PC-9 (cell line): Measurements from ENCODE around the gene CLIC6. TPM values are rescaled to one million over a fixed set of nuclear protein-coding genes. Genes with fewer than 3 reads are reported as not detected.
A peak's percentile ranks its signal among the peaks of the same experiment; 100 is the strongest.

Source experiments
- BruUV-seq: library from RNA; stranded (reverse); fragments of 400-500 nt; replicated peaks from 2 replicates; lab custom pipeline; 2021; lab: Mats Ljungman, UMichigan
- CTCF ChIA-PET: fragments of 300-600 bp; sonication (Branson Sonifier 250); formaldehyde crosslinking; loops from one replicate; lab custom pipeline; 2022; ENCODE audit warnings: antibody characterized with exemption; lab: Charles Lee
- POLR2A ChIA-PET: fragments of 300-600 bp; sonication (Branson Sonifier 250); formaldehyde crosslinking; loops from one replicate; lab custom pipeline; 2022; ENCODE audit warnings: antibody characterized with exemption; ENCODE audit not compliant: unreplicated experiment; lab: Charles Lee
- DNase-seq, 2 experiments: peaks; one replicate each; pipeline versions ENCODE4 v3.0.0 to v3.0.0-alpha.2; 2015 to 2022; ENCODE audit warnings: mixed read lengths in 1 of 2
- H2AFZ ChIP-seq: fragments of 200-600 bp; sonication (generic); 2 replicates; pipeline ENCODE4 v1.8.1; 2017; ENCODE audit warnings: antibody characterized with exemption
- H3F3A ChIP-seq: fragments of 200-600 bp; sonication (generic); 2 replicates; pipeline ENCODE4 v1.8.1; 2017; ENCODE audit warnings: antibody characterized with exemption, mild to moderate bottlenecking, low read depth; ENCODE audit not compliant: insufficient read depth
- H3K27ac ChIP-seq: fragments of 200-600 bp; sonication (generic); 2 replicates; pipeline ENCODE4 v1.6.1; 2016; ENCODE audit warnings: mixed run types
- H3K27me3 ChIP-seq: fragments of 200-600 bp; sonication (generic); 2 replicates; pipeline ENCODE4 v1.6.1; 2016; ENCODE audit warnings: low read depth, mixed run types; ENCODE audit not compliant: insufficient read depth
- H3K36me3 ChIP-seq: fragments of 200-600 bp; sonication (generic); 2 replicates; pipeline ENCODE4 v1.6.1; 2016; ENCODE audit warnings: low read depth, mixed run types
- H3K4me1 ChIP-seq: fragments of 200-600 bp; sonication (generic); replicated peaks from 2 replicates; pipeline ENCODE4 v1.6.1; 2016; ENCODE audit warnings: mixed run types; ENCODE audit not compliant: insufficient read depth
- H3K4me2 ChIP-seq: fragments of 200-600 bp; sonication (generic); 2 replicates; pipeline ENCODE4 v1.6.1; 2017; ENCODE audit warnings: mixed run types
- H3K4me3 ChIP-seq: fragments of 200-600 bp; sonication (generic); 2 replicates; pipeline ENCODE4 v1.6.1; 2016; ENCODE audit warnings: mixed run types
- H3K79me2 ChIP-seq: fragments of 200-600 bp; sonication (generic); 2 replicates; pipeline ENCODE4 v1.6.1; 2017; ENCODE audit warnings: low read depth, mixed run types
- H3K9me2 ChIP-seq: fragments of 200-600 bp; sonication (generic); 2 replicates; pipeline ENCODE4 v1.8.1; 2017; ENCODE audit warnings: mild to moderate bottlenecking; ENCODE audit not compliant: insufficient read depth
- H3K9me3 ChIP-seq: fragments of 200-600 bp; sonication (generic); 2 replicates; pipeline ENCODE4 v1.8.1; 2016; ENCODE audit warnings: low read depth; ENCODE audit not compliant: insufficient read depth
- H4K20me1 ChIP-seq: fragments of 200-600 bp; sonication (generic); 2 replicates; pipeline ENCODE4 v1.8.1; 2017; ENCODE audit not compliant: insufficient read depth
- CTCF ChIP-seq: fragments of 200-600 bp; sonication (generic); conservative IDR thresholded peaks from 2 replicates; pipeline ENCODE4 v1.6.1; 2017; ENCODE audit warnings: mixed run types, antibody characterized with exemption, mild to moderate bottlenecking, moderate library complexity
- EZH2 ChIP-seq: fragments of 200-600 bp; sonication (generic); IDR thresholded peaks from 2 replicates; pipeline ENCODE4 v1.8.0; 2017; ENCODE audit warnings: antibody characterized with exemption, low read depth
- intact Hi-C: fragments of 100-400 bp; cut with micrococcal nuclease; formaldehyde crosslinking; loops from one replicate; pipeline ENCODE4 v1.10.0; 2022; ENCODE audit not compliant: unreplicated experiment
- total RNA-seq: library from RNA; stranded (reverse); gene quantifications from 2 replicates; pipeline ENCODE4 v1.2.3, GENCODE V29; 2021

Gene CLIC6
- total RNA-seq, 1 experiment from 2014 or later: not detected

GRCh38 chr21:34636961-34637360 lies 31.8 kb upstream of the CLIC6 start:
- CTCF ChIA-PET: no interaction called here
- no peaks in the 10 kb centered on the region for H3K9me3 ChIP-seq
- DNase-seq: no peak
- H3K36me3 ChIP-seq: no peaks in the 10 kb centered on the region
- no peaks in the 10 kb centered on the region for H3K27me3 ChIP-seq
- H3K27ac ChIP-seq: no peak overlapping the region
- no peak overlapping the region for H3K4me2 ChIP-seq
- no peaks in the 10 kb centered on the region for H4K20me1 ChIP-seq
- H3K4me1 ChIP-seq: no peaks in the 10 kb centered on the region; the same call in 1 of the 2 replicates
- no TSS peak for BruUV-seq
- H2AFZ ChIP-seq: no peak overlapping the region
- POLR2A ChIA-PET: no interaction called here
- H3K79me2 ChIP-seq: no peaks in the 10 kb centered on the region
- no peaks in the 10 kb centered on the region for H3F3A ChIP-seq
- intact Hi-C loops: loop anchor here (10.0 kb wide), 1 partner anchor 712 kb away; no protein-coding TSS in a partner anchor
- TF ChIP-seq EZH2 (no peak), CTCF (no peak)
- H3K9me2 ChIP-seq: no peaks in the 10 kb centered on the region
- no peak overlapping the region for H3K4me3 ChIP-seq

DNA sequence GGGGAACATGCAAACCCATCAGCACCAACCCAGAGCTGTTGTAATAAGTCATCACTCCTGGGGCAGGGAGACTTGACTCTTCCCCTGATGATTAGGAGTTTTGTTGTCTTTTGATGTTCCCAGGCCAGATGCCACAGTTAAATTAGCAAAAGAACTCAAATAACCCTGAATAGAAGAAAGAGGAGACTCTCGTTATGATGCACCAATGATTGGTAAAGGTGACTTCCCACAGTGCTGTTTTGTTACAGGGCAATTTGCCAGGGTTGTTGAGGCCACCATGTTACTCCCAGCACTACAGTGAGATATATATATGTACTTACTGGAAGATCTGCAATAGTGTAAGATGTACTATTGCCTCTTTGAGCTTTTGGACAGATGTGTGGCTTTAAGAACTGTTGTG lies 29.5 kb upstream of the CLIC6 start:
- Histone ChIP-seq H3K36me3 (no peaks in the 10 kb centered on the region), H3K9me3 (no peaks in the 10 kb centered on the region), H3K27ac (no peak overlapping the region), H3K79me2 (no peaks in the 10 kb centered on the region), H4K20me1 (no peaks in the 10 kb centered on the region), H3K4me1 (no peaks in the 10 kb centered on the region; the same call in 1 of the 2 replicates), H3K27me3 (no peaks in the 10 kb centered on the region), H3F3A (no peaks in the 10 kb centered on the region), H2AFZ (no peak overlapping the region), H3K9me2 (no peaks in the 10 kb centered on the region), H3K4me3 (no peak overlapping the region), H3K4me2 (no peak overlapping the region)
- no TSS peak for BruUV-seq
- POLR2A ChIA-PET: no interaction called here
- CTCF ChIA-PET: no interaction called here
- TF ChIP-seq CTCF (no peak), EZH2 (no peak)
- no peak for DNase-seq
- intact Hi-C loops: loop anchor here (10.0 kb wide), 1 partner anchor 714 kb away; no protein-coding TSS in a partner anchor

DNA sequence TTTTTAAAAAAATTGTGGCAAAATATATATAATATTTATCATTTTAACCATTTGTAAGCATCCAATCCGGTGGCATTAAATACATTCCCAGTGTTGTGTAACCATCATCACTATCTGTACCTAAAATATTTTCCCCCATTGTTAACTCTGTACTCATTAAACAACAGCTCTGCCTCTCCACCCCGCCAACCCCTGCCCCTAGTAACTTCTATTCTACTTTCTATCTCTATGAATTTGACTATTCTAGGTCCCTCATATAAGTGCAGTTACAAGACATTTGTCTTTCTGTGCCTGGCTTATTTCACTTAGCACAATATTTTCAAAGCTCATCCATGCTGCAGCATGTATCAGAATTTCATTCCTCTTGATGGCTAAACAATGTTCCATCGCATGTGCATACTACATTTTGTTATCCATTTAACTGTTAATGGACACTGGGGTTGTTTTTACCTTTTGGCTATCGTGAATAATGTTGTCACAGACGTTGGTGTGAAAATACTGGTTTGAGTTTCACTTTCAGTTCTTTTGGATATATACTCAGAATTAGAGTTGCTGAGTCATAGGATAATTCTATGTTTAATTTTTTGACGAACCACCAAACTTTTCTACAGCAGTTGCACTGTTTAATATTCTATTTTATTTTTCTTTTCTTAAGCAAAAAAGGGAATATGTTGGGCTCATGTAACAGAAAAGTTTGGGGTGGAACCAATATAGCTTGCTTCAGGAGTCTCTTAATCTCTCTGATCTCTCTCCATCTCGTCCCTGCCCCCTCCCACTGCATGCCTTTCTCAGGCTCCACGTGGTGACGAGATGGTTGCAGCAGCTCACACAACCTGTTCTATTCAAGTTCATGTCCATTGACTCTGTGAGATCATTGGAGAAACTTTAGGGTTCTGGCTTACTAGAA lies 28.7 kb upstream of the CLIC6 start:
- ChIA-PET CTCF (interaction anchor here (0.8 kb wide), 1 partner anchor 129 kb away, joined by 3 read pairs; no protein-coding TSS in a partner anchor), POLR2A (interaction anchor here (0.7 kb wide), 1 partner anchor 174 kb away, joined by 10 read pairs; no protein-coding TSS in a partner anchor)
- TF ChIP-seq EZH2 (no peak), CTCF (no peak)
- peak in 1 of 2 experiments; percentile 28 for DNase-seq
- Histone ChIP-seq H2AFZ (0 out of 2 replicates have a peak overlapping the region, but pooled peaks have one; percentile 8), H3K79me2 (no peaks in the 10 kb centered on the region), H3F3A (no peaks in the 10 kb centered on the region), H3K4me3 (no peak overlapping the region), H3K4me2 (no peak overlapping the region), H3K9me3 (no peaks in the 10 kb centered on the region), H3K4me1 (no peaks in the 10 kb centered on the region; the same call in 1 of the 2 replicates), H3K27me3 (no peaks in the 10 kb centered on the region), H3K36me3 (no peaks in the 10 kb centered on the region), H3K9me2 (no peaks in the 10 kb centered on the region), H4K20me1 (no peaks in the 10 kb centered on the region), H3K27ac (no peak overlapping the region; the same call in 1 of the 2 replicates)
- BruUV-seq: no TSS peak
- intact Hi-C loops: loop anchor here (10.0 kb wide), 1 partner anchor 715 kb away; no protein-coding TSS in a partner anchor
